Stimulated activated CD8-positive, alpha-beta memory T cell treated with anti-CD3 and anti-CD28 coated beads, Interleukin-7, amount 100 ng/mL, for 1 hour (primary cell): ENCODE data around the gene PODXL2.
"Not testable (repeated sequence)": the region's sequence is repeated elsewhere in the genome, so short reads cannot be mapped to it uniquely, and the experiment has no call there.

Source experiments
- DNase-seq, 2 donors: peaks; one replicate each; pipeline ENCODE4 v3.0.0-alpha.2; 2020; ENCODE audit warnings: low read depth in 2 of 2

The PODXL2 gene

DNA sequence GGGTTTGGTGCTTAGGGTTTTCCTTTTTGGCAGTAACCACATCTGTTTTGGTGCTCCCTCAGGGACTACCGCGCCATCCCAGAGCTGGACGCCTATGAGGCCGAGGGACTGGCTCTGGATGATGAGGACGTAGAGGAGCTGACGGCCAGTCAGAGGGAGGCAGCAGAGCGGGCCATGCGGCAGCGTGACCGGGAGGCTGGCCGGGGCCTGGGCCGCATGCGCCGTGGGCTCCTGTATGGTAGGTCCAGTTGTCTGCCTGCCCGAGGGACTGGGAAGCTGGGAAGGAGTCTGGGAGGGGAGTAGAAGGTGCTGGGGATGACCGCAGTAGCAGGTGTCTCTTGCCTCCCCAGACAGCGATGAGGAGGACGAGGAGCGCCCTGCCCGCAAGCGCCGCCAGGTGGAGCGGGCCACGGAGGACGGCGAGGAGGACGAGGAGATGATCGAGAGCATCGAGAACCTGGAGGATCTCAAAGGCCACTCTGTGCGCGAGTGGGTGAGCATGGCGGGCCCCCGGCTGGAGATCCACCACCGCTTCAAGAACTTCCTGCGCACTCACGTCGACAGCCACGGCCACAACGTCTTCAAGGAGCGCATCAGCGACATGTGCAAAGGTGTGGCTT lies 24.3 kb upstream of the PODXL2 start:
- no peak for DNase-seq

DNA sequence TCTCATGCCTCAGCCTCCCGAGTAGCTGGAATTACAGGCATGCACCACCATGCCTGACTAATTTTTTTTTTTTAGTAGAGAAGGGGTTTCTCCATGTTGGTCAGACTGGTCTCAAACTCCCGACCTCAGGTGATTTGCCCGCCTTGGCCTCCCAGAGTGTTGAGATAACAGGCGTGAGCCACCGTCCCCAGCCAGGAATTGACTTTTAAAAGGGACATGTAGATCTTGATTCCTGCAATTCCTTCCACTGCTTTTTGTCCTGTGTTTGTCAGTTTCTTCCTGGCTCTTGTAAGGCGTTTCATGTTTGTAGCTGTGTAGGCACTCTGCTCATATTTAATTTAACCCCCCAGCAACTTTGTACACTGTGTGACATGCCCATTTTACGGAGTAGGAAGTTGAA lies 23.4 kb upstream of the PODXL2 start:
- not testable (repeated sequence) for DNase-seq

DNA sequence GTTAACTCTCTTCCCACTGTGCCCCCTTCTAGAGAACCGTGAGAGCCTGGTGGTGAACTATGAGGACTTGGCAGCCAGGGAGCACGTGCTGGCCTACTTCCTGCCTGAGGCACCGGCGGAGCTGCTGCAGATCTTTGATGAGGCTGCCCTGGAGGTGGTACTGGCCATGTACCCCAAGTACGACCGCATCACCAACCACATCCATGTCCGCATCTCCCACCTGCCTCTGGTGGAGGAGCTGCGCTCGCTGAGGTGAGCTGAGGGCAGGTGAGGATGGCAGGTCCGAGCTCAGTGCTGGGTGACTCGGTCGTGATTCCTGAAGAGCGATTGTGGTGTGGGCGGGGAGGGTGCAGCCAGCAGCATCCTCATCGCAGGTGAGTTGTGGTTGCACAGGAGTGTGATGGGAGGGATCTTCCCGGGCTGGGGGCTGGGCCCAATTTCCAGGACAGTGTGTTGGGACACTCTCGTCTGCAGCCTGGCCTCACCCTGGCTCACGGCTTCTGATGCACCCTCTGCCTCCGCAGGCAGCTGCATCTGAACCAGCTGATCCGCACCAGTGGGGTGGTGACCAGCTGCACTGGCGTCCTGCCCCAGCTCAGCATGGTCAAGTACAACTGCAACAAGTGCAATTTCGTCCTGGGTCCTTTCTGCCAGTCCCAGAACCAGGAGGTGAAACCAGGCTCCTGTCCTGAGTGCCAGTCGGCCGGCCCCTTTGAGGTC lies 22.7 kb upstream of the PODXL2 start:
- DNase-seq, result no peak

DNA sequence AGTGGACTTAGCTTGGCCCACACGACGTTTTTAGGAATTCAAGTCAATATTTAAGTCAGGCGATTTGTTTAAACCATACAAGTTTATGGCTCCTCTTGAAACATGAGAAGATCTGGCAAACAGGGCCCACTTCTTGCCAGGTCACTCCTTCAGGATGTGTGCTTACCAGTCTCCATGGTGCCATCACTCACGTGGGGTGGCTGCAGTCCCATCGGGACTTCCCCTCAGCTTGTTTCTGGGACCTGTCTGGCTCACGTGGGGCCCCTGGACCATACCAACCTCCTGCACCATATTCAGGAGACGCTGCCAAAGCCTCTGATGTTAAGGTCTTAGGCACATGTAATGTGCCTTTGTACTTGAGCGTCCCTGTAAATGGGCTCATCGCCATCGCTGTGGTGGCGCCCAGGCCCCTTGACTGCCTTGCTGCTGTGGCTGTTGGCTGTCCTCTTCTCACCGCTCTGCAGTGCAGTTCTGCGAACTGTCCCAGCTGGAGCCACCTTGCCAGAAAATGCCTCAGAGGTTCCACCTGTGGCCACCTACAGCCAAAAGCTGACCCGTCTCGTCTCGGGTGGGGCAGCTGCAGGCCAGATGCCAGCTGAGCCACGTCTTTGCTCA lies 21.9 kb upstream of the PODXL2 start:
- no peak for DNase-seq

DNA sequence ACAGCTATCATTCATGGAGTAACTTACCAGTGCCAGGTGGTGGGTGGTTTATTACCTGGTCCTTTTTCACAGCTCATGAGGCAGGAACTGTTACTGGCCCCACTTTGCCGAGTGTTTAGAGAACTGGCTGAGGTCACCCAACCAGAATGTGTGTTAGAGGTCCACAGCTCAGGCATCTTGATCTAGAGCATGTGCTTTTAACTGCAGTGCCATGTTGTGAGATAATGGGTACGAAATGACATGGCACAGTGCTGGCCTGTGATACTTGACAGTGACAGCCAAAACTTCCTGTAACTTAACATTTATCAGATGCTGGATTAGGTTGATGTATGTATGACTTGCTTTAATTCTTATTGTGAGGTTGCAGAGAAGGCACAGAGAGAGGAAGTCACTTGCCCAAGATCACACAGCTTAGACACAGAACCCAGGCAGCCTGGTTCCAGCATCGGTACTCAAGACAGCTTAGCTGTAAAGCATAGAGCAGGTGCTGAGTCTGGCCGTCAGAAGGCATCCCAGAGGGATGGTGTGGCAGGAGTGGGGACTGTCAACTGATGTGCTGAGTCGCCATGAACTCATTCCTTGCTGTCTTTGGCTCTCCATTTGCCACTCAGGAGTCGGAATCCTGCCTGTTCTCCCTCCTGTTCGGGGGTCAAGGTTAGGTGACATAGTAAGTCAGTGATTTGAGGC lies 21.2 kb upstream of the PODXL2 start:
- DNase-seq, result no peak

DNA sequence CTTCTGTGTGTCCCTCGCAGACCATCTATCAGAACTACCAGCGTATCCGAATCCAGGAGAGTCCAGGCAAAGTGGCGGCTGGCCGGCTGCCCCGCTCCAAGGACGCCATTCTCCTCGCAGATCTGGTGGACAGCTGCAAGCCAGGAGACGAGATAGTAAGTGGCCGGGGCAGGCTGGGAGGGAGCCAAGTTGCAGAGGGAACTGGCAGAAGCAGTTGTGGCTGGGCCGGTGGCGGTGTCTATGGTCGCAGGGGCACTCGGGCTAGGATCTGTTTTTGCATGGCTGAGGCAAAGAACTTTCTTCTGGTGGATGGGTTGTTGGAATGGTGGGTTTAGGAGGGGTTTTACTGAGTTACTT lies 20.6 kb upstream of the PODXL2 start:
- no peak for DNase-seq

DNA sequence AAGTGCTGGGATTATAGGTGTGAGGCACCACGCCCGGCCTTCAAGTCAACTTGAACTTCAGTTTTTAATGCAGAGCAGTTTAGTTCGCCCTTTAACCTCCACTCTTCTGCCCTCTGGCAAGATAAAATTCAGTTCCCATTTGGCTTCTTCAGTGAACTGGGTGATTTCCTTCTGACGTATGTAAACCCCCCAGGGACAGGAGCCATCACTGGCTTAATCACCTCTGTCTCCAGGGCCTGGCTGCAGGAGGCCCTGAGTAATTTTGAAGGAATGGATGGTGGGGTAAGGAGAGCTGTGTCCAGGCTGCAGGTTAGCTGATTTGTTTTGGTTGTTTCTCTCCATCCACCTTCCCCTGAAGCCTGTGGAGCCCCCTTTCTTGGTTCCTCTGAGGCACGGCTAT lies 18.9 kb upstream of the PODXL2 start:
- DNase-seq, result no peak

DNA sequence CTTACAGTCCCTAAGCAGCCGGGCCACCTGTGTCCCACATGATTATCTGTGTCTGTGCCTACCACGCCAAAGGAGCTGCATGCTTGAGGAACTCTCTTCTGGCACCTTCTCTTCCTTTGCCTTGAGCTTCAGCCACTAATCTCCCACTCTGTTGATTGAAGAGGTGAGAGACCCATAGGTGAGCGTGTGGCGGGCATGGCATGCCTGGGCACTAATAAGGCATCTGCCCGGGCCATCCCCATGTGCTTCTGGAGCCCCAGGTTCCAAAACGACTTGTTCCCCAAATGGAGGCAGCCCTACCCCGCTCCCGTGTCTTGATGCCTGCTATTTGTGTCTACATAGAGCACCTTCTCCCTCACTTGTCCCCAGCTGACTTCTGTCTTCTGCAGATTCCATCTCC lies 17.7 kb upstream of the PODXL2 start:
- no peak for DNase-seq

DNA sequence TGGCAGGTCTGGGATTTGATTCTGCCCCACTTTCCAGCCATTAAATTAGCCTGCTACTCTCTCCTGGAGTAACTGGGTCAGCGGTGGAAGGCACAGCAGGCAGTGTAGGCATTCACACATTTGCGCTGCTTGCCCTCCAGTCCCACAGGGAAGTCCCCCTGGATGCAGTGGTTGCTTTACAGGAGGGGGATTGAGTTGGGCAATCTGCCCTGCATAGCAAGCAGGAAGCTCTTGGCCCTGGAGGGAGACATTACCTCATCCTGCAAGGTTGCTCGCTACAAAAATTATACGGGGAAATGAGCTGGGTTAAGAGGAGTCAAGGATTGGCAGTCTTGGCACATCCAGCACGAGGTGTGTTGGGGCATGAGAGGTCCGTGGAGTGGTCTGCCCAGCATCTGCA lies 16.0 kb upstream of the PODXL2 start:
- no peak for DNase-seq

DNA sequence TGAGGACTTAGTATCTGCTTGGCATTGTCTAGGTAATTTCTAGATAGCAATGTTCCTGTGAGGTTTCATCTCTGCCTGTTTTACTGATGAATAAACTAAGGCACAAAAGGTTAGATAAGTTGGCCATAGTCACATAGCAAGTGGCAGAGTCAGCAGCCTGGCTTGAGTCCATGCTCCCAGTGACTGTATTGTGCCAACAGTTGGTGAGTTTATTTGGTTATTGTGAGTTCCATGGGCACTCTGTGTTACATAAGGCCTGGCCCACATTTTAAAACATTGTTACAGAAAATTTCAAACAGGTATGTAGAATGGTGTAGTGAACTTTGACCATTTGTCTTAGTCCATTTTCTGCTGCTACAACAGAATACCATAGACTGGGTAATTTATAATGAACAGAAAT lies 15.6 kb upstream of the PODXL2 start:
- no peak for DNase-seq

DNA sequence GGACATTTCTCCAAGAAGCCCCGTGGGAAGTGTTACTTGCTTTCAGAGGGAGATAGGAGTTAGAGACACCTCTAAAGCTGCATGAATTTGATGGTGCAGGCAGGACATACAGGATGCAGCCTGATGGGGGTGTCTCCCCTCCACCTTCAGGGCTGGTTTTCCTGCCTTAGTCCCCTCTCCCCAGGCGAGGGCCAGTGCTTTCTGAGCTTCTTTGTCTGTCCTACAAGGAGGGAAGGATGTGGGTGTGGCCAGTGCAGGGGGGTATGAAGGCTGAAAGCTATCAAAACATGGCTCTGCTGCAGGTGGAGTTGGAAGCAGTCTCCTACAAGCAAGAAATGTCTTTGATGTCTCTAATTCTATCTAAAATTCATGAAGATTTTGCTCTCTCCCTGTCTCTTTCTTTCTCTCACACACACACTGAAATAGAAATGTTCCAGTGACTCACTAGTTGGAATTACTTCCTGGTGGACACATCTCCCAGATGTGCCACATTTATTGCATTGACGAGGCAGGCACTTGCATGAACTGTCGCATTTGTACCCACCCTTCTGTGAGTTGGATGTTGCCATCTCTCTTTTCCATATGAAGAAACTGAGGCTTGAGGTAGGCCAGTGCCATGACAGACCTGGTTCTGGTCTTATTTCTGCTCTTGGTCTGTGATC lies 13.9 kb upstream of the PODXL2 start:
- DNase-seq, result no peak

DNA sequence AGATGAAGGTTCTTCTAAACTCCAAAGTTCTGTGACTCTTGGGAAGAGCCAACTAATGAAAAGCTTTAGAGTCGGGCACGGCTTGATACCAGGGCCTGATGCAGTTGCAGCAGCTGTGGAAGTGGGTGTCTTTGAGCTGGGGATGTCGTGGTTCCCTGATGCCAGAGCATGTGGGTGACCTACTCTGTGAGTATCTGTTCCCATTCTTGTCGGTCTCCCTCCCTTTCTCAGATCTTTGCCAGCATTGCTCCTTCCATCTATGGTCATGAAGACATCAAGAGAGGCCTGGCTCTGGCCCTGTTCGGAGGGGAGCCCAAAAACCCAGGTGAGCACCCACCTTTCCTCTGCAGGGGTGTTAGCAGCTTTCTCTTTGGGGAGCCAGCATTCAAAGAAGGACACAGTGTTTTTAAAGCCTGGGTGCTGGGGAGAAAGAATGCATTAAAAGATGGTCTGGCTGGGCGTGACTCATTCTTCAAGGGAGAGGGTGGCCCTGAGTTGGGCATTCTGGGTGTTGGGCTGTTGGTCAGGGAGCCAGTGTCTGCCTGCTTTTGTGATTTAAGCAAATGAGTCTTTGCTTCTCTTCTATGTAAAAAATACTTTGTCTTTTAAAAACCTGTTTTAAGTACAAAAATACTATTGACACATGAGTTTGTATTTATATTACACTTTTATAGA lies 13.2 kb upstream of the PODXL2 start:
- no peak for DNase-seq

DNA sequence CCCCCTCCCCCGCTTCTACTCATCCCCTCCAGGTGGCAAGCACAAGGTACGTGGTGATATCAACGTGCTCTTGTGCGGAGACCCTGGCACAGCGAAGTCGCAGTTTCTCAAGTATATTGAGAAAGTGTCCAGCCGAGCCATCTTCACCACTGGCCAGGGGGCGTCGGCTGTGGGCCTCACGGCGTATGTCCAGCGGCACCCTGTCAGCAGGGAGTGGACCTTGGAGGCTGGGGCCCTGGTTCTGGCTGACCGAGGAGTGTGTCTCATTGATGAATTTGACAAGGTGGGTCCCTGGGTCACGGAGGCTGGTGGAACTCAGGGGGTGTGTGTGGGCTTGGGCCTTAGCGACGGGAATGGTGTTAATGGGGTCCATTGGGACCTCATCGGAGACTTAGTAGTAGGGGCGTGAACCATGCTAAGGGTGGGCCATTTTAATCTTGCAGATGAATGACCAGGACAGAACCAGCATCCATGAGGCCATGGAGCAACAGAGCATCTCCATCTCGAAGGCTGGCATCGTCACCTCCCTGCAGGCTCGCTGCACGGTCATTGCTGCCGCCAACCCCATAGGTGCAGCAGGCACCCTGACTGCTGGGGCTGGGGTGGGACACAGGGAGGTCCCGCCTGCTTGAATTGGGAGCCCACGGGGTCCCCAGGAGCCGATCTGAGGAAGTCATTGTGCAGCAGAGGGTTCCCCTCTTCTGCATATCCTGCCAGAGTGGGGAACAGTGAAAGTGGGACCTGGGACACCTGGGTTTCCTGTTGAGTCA lies 12.0 kb upstream of the PODXL2 start:
- no peak for DNase-seq

DNA sequence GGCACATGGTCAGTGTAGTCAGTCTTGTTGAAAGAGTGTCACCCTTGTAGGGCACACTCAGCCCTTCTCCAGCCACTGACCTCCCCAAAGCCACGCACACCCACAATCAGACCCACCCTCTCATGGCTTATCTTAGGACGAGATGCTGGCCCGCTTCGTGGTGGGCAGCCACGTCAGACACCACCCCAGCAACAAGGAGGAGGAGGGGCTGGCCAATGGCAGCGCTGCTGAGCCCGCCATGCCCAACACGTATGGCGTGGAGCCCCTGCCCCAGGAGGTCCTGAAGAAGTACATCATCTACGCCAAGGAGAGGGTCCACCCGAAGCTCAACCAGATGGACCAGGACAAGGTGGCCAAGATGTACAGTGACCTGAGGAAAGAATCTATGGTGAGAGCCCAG lies 10.1 kb upstream of the PODXL2 start:
- no peak for DNase-seq

DNA sequence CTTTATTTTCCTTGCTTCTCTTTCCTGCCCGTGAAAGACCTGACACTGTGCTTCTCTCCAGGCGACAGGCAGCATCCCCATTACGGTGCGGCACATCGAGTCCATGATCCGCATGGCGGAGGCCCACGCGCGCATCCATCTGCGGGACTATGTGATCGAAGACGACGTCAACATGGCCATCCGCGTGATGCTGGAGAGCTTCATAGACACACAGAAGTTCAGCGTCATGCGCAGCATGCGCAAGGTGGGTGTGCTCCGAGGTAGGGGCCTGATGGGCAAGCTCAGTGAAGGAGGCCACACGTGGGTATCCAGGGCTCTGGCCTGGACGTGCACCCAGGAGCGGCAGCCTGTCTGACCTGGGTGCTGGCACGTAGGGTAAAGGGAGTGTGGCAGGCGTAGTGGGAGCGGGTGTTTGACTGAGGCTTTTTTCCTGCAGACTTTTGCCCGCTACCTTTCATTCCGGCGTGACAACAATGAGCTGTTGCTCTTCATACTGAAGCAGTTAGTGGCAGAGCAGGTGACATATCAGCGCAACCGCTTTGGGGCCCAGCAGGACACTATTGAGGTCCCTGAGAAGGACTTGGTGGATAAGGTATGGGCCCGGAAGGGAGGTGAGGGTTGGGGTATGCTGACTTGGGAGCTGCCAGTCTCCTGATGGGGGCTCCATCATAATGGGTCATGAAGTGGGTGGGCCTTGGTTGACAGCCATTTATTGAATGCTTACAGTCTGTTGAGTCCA lies 8.2 kb upstream of the PODXL2 start:
- DNase-seq, result no peak

DNA sequence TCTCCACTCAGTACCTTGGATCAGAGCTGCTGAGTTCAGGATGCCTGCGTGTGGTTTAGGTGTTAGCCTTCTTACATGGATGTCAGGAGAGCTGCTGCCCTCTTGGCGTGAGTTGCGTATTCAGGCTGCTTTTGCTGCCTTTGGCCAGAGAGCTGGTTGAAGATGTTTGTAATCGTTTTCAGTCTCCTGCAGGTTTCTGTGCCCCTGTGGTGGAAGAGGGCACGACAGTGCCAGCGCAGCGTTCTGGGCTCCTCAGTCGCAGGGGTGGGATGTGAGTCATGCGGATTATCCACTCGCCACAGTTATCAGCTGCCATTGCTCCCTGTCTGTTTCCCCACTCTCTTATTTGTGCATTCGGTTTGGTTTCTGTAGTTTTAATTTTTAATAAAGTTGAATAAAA lies 7.0 kb upstream of the PODXL2 start:
- DNase-seq, result no peak

DNA sequence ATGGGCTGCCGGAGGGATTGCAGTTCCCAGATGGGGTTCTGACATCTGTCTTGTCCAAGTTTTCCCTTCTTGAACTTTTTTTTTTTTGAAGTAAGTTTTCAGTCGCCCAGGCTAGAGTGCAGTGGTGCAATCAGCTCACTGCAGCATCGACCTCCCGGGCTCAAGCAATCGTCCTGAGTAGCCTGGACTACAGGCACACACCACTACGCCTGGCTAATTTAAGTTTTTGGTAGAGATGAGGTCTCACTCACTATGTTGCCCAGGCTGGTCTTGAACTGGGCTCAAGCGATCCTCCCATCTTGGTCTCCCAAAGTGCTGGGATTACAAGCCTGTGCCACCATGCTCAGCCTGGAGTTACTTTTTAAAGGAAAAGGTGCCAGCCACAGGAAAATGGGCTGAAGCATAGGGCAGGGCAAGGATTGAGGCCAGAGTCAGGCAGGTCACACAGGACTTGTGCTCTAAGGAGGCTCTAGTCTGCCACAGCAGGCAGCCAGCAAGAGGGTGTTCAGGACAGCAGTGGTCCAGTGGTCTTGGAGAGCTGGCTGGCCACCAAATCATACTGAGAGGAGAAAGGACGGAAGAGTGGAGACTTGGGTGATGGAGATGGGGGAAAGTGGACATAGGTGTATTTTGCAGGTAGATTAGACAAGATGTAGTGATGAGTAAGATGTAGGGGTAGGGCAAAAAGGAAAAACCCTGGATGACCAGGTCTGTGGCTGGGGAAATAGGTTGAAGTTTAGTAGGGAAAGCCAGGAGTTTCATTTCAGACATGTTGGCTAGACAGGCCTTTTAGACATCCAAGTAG lies 6.0 kb upstream of the PODXL2 start:
- DNase-seq, result no peak

DNA sequence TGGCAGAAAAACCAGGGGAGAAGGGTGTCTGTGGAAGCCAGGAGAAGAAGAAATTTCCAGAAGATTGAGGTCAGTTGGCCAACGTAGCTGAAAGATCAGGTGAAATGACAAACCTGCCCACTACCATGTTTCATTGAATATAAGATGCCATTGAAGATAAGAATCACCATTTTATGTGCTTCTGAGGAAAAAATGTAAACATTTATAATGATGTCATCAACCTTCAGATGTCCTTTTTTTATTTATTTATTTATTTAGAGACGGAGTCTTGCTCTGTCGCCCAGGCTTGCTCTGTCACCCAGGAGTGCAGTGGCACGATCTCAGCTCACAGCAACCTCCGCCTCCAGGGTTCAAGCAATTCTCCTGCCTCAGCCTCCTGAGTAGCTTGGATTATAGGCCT lies 4.9 kb upstream of the PODXL2 start:
- no peak for DNase-seq

DNA sequence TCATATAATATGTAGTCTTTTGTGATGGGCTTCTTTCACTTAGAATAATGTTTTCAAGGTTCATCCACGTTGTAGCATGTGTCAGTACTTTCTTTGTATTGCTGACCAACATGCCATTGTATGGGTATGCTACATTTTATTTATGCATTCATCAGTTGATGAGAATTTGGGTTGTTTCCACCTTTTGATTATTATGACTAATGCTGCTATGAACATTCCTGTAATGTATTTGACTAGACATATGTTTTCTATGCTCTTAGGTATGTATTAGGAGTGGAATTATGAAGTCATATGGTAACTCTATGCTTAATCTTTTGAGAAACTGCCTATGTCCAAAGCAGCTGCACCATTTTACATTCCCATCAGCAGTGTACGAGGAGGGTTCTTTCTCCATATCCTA lies 3.2 kb upstream of the PODXL2 start:
- no peak for DNase-seq

DNA sequence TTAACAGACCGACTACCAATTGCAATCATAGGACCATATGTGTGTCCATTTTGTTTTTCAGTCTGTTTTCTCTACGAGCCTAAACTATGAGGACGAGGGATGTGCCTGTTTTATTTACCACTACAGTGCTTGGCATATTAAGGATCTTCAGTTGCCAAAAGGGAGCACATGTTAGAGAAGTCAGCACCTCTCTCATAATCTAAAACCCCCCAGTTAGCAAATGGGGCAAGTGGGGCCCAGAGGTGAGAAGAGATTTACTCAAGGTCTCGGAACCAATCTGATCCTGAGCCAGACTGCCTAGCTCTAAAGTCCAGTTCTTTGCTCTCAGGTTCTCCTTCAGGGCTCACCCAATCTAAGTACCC lies 578 bp upstream of the PODXL2 start:
- no peak for DNase-seq
